SU-DHL-6 (cell line): ENCODE results near the gene LAMC3.
"Not testable (repeated sequence)": the region's sequence is repeated elsewhere in the genome, so short reads cannot be mapped to it uniquely, and the experiment has no call there.

Experiments
- H2AFZ ChIP-seq: fragments of 200-600 bp; sonication (generic); 2 replicates; pipeline ENCODE4 v1.6.1; 2014; ENCODE audit warnings: low read depth, mild to moderate bottlenecking, moderate library complexity, mixed read lengths, antibody characterized with exemption, low read length; ENCODE audit not compliant: severe bottlenecking
- H3F3A ChIP-seq: fragments of 200-600 bp; shearing (Covaris generic); 2 replicates; pipeline ENCODE4 v1.6.0; 2016; ENCODE audit warnings: antibody characterized with exemption, mild to moderate bottlenecking; ENCODE audit not compliant: insufficient read depth
- H3K27ac ChIP-seq: fragments of 200-600 bp; sonication (generic); 2 replicates; pipeline ENCODE4 v1.5.1; 2016; ENCODE audit warnings: low read depth, mild to moderate bottlenecking, low read length, moderate library complexity, mixed read lengths
- H3K27me3 ChIP-seq: fragments of 200-600 bp; sonication (generic), shearing (Covaris generic); 2 replicates; pipeline ENCODE4 v1.6.0; 2014; ENCODE audit warnings: mild to moderate bottlenecking, low read length
- H3K36me3 ChIP-seq: fragments of 200-600 bp; sonication (generic); 2 replicates; pipeline ENCODE4 v1.6.1; 2014; ENCODE audit warnings: mild to moderate bottlenecking, low read length, mixed read lengths
- H3K4me2 ChIP-seq: fragments of 300-600, 200-600 bp; shearing (Covaris generic), sonication (generic); 2 replicates; pipeline ENCODE4 v1.6.0; 2014; ENCODE audit warnings: low read length, low read depth, mild to moderate bottlenecking; ENCODE audit not compliant: poor library complexity, severe bottlenecking
- H3K4me3 ChIP-seq: fragments of 200-600 bp; sonication (generic); 2 replicates; pipeline ENCODE4 v1.5.1; 2014; ENCODE audit warnings: antibody characterized with exemption, low read length, mild to moderate bottlenecking, mixed read lengths; ENCODE audit not compliant: insufficient read depth, poor library complexity, severe bottlenecking
- H3K79me2 ChIP-seq: fragments of 200-600 bp; sonication (generic); 2 replicates; pipeline ENCODE4 v1.6.1; 2014; ENCODE audit warnings: mild to moderate bottlenecking, low read length, moderate library complexity; ENCODE audit not compliant: insufficient read depth
- H3K9ac ChIP-seq: fragments of 200-600 bp; sonication (generic); 2 replicates; pipeline ENCODE4 v1.7.0; 2014; ENCODE audit warnings: mild to moderate bottlenecking, low read length
- H3K9me2 ChIP-seq: fragments of 200-600 bp; sonication (generic); replicated peaks from 2 replicates; pipeline ENCODE4 v1.6.1; 2014; ENCODE audit warnings: low read length; ENCODE audit not compliant: insufficient read depth
- H3K9me3 ChIP-seq: fragments of 200-600 bp; sonication (generic); 2 replicates; pipeline ENCODE4 v1.6.1; 2014; ENCODE audit warnings: low read length, mixed read lengths; ENCODE audit not compliant: insufficient read depth
- H4K20me1 ChIP-seq: fragments of 200-600 bp; sonication (generic); 2 replicates; pipeline ENCODE4 v1.6.1; 2014; ENCODE audit warnings: low read depth, mild to moderate bottlenecking, antibody characterized with exemption, low read length, moderate library complexity, mixed read lengths
- EZH2phosphoT487 ChIP-seq: fragments of 200-600 bp; sonication (generic), shearing (Covaris generic); conservative IDR thresholded peaks from 2 replicates; pipeline ENCODE4 v1.6.1; 2018; ENCODE audit warnings: mild to moderate bottlenecking, antibody characterized with exemption, low read length, moderate library complexity, mixed read lengths
- TF ChIP-seq, protein P1 (sequence below): fragments of 200-600 bp; sonication (generic); IDR thresholded peaks from one replicate; pipeline ENCODE4 v1.5.1; 2017; ENCODE audit warnings: antibody characterized with exemption, mild to moderate bottlenecking, low read length, moderate library complexity; ENCODE audit not compliant: insufficient read depth, poor library complexity, severe bottlenecking

Gene LAMC3

DNA sequence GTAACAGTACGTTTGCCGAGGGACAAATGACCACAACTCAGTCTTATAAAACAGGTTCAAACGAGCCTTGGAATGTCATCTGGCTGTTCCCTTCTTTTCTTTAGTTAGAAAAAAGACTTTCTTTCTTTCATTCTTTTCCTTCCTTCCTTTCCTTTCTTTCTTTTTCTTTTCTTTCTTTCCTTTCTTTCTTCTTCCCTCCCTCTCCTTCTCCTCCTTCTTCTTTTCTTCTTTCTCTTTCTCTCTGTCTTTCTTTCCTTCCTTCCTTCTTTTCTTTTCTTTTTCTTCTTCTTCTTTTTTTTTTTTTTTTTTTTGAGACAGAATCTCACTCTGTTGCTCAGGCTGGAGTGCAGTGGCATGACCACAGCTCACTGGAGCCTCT lies 9.7 kb upstream of the LAMC3 start:
- Histone ChIP-seq H3K36me3 (no peaks in the 10 kb centered on the region), H3K4me2 (no peak overlapping the region), H2AFZ (no peak overlapping the region), H3K4me3 (no peak overlapping the region), H3F3A (no peaks in the 10 kb centered on the region), H3K9me2 (no peaks in the 10 kb centered on the region), H4K20me1 (no peaks in the 10 kb centered on the region), H3K27me3 (no peaks in the 10 kb centered on the region), H3K79me2 (no peaks in the 10 kb centered on the region), H3K9me3 (no peaks in the 10 kb centered on the region), H3K9ac (no peak overlapping the region), H3K27ac (no peak overlapping the region)
- TF ChIP-seq EZH2phosphoT487 = no peak
- TF ChIP-seq, protein P1, sequence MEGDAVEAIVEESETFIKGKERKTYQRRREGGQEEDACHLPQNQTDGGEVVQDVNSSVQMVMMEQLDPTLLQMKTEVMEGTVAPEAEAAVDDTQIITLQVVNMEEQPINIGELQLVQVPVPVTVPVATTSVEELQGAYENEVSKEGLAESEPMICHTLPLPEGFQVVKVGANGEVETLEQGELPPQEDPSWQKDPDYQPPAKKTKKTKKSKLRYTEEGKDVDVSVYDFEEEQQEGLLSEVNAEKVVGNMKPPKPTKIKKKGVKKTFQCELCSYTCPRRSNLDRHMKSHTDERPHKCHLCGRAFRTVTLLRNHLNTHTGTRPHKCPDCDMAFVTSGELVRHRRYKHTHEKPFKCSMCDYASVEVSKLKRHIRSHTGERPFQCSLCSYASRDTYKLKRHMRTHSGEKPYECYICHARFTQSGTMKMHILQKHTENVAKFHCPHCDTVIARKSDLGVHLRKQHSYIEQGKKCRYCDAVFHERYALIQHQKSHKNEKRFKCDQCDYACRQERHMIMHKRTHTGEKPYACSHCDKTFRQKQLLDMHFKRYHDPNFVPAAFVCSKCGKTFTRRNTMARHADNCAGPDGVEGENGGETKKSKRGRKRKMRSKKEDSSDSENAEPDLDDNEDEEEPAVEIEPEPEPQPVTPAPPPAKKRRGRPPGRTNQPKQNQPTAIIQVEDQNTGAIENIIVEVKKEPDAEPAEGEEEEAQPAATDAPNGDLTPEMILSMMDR = no peak

DNA sequence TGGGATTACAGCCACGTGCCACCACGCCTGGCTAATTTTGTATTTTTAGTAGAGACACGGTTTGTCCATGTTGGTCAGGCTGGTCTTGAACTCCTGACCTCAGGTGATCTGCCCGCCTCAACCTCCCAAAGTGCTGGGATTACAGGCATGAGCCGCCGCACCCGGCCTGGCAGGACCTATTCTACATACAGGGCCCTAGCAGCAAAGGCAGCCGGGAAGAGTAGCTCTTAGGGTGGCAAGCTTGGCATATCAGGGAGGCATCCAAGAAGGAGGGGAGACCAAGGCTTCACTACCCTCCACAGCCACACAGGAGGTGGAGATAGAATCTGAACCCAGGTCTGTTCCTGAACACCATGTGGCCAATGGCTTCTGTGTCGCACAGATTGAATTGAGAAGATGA lies 8.4 kb upstream of the LAMC3 start:
- not testable (repeated sequence) for H3K27ac ChIP-seq, H3K4me2 ChIP-seq, H3K27me3 ChIP-seq, H3F3A ChIP-seq, H4K20me1 ChIP-seq, H3K9me2 ChIP-seq, H3K79me2 ChIP-seq, H2AFZ ChIP-seq, H3K36me3 ChIP-seq, H3K9ac ChIP-seq, H3K4me3 ChIP-seq, H3K9me3 ChIP-seq

DNA sequence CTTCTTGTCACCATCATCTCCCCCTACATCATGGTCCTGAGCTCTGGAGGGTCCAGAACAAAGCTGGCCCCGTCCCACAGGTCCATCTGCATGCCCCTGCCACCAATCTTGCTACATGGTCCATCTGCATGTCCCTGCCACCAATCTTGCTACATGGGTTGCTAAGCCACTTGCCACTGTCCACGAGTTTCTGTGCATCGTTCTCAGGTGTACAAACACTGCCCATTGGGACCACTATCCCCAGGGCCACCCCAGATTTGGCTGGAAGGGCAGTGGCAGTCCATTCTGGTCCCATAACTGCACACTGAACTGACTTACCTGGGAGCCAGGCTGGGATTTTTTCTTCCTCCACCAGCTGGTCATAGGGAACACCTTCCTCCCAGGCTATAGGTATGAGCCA lies 8.0 kb upstream of the LAMC3 start:
- Histone ChIP-seq H3K27ac (no peak overlapping the region), H3K79me2 (no peaks in the 10 kb centered on the region), H4K20me1 (no peaks in the 10 kb centered on the region), H2AFZ (no peak overlapping the region), H3K9me3 (no peaks in the 10 kb centered on the region), H3K4me2 (no peak overlapping the region), H3K4me3 (no peak overlapping the region), H3K36me3 (no peaks in the 10 kb centered on the region), H3K27me3 (no peaks in the 10 kb centered on the region), H3K9ac (no peak overlapping the region), H3F3A (no peaks in the 10 kb centered on the region), H3K9me2 (no peaks in the 10 kb centered on the region)
- no peak for TF ChIP-seq EZH2phosphoT487
- TF ChIP-seq, protein P1 = no peak

DNA sequence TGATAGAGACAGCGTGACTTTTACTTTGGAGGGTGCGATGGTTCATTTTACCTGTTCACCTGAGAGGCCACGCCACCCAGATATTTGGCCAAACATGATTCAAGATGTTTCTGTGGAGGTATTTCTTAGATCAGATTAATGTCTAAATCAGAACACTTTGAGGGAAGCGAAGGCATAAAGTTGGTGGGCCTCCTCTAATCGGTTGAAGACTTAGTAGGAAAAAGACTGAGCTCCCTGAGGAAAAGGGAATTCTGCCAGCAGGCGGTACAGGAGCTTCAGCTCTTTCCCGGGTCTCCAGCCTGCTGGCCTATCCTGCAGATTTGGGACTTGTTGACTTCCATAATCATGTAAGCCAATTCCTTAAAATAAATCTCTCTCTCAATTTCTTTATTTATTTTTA lies 7.0 kb upstream of the LAMC3 start:
- Histone ChIP-seq H3K9me2 (no peaks in the 10 kb centered on the region), H3K27ac (no peak overlapping the region)
- TF ChIP-seq, protein P1 = no peak
- TF ChIP-seq EZH2phosphoT487 = no peak

More for the DNA sequence above, 7.0 kb upstream of the LAMC3 start:
- Histone ChIP-seq H2AFZ (no peak overlapping the region), H3K4me2 (no peak overlapping the region), H4K20me1 (no peaks in the 10 kb centered on the region), H3K4me3 (no peak overlapping the region), H3K9me3 (no peaks in the 10 kb centered on the region), H3F3A (no peaks in the 10 kb centered on the region), H3K79me2 (no peaks in the 10 kb centered on the region), H3K27me3 (no peaks in the 10 kb centered on the region), H3K9ac (no peak overlapping the region), H3K36me3 (no peaks in the 10 kb centered on the region)
